HCT116 (cell line): ENCODE measurements around the gene RFX1. TPM values are rescaled to one million over a fixed set of nuclear protein-coding genes. Genes with fewer than 3 reads are reported as not detected.

Experiments
- ATAC-seq: fragments of 200-7000 bp; cut with Tn5 transposase; 2 replicates; pipeline ENCODE4 v1.9.1; 2020; ENCODE audit warnings: mild to moderate bottlenecking, moderate library complexity
- BruUV-seq: library from RNA; stranded (reverse); fragments of 400-500 nt; replicated peaks from 2 replicates; lab custom pipeline; 2021; lab: Mats Ljungman, UMichigan
- CTCF ChIA-PET: fragments of 300-600 bp; sonication (Branson Sonifier 250); formaldehyde crosslinking; loops from one replicate; lab custom pipeline; 2021; ENCODE audit warnings: antibody characterized with exemption; lab: Charles Lee
- POLR2A ChIA-PET: fragments of 300-600, 350-600 bp; sonication (Branson Sonifier 250); formaldehyde crosslinking; loops from one replicate; lab custom pipeline; 2021; ENCODE audit warnings: antibody characterized with exemption; lab: Charles Lee
- RAD21 ChIA-PET, 2 experiments: fragments of 300-600 bp; sonication (Branson Sonifier 250); formaldehyde crosslinking; loops; one replicate each; lab custom pipeline; 2023; ENCODE audit warnings: low total read pairs in 2 of 2; ENCODE audit not compliant: uncharacterized antibody in 2 of 2, unreplicated experiment in 2 of 2, low non-redundant PET in 1 of 2; lab: Charles Lee
- DNase-seq: peaks from one replicate; pipeline ENCODE4 v3.0.0-alpha.2; 2010; ENCODE audit warnings: low read depth, low spot score
- H2AFZ ChIP-seq: fragments of 200-600 bp; shearing (Covaris generic), sonication (generic); 2 replicates; pipeline ENCODE4 v1.6.1; 2017; ENCODE audit warnings: low read depth, mixed run types, mixed read lengths, antibody characterized with exemption, low read length; ENCODE audit not compliant: poor library complexity, severe bottlenecking
- H3K27ac ChIP-seq: 2 replicates; pipeline ENCODE4 v1.5.1; 2012; ENCODE audit warnings: low read depth, low read length
- H3K27me3 ChIP-seq: fragments of 200-600 bp; sonication (generic); 2 replicates; pipeline ENCODE4 v1.6.1; 2016; ENCODE audit warnings: mixed run types, low read length, mixed read lengths; ENCODE audit not compliant: insufficient read depth
- H3K36me3 ChIP-seq, 2 experiments: fragments of 200-500 bp in 1 of 2; fragments of 200-600 bp in 1 of 2; sonication (Bioruptor generic) in 1 of 2; sonication (generic) in 1 of 2; 2 replicates each; pipeline versions ENCODE4 v1.5.1 to v1.6.1; 2014 to 2016; ENCODE audit warnings: low read length in 2 of 2, inconsistent platforms in 1 of 2, mixed read lengths in 1 of 2, mixed run types in 1 of 2; ENCODE audit not compliant: insufficient read depth in 2 of 2, control insufficient read depth in 1 of 2
- H3K4me1 ChIP-seq, 2 experiments: fragments of 200-600 bp in 1 of 2; sonication (generic) in 1 of 2; 2 replicates each; pipeline versions ENCODE4 v1.5.1 to v1.6.1; 2012 to 2017; ENCODE audit warnings: low read length in 2 of 2, inconsistent platforms in 1 of 2, mild to moderate bottlenecking in 1 of 2, mixed read lengths in 1 of 2, mixed run types in 1 of 2, moderate library complexity in 1 of 2; ENCODE audit not compliant: insufficient read depth in 2 of 2, control insufficient read depth in 1 of 2
- H3K4me2 ChIP-seq: fragments of 200-600 bp; sonication (generic); 2 replicates; pipeline ENCODE4 v1.6.1; 2017; ENCODE audit warnings: mixed run types, low read length, mixed read lengths
- H3K4me3 ChIP-seq, 2 experiments: fragments of 200-600 bp in 1 of 2; sonication (generic) in 1 of 2; replicated peaks in 1 of 2; 2 replicates each; pipeline ENCODE4 v1.5.1; 2011 to 2016; ENCODE audit warnings: low read length in 2 of 2, control low read depth in 1 of 2, low read depth in 1 of 2, mild to moderate bottlenecking in 1 of 2, mixed read lengths in 1 of 2, mixed run types in 1 of 2
- H3K79me2 ChIP-seq: fragments of 200-600 bp; sonication (generic); 2 replicates; pipeline ENCODE4 v1.6.1; 2017; ENCODE audit warnings: mild to moderate bottlenecking, mixed run types, low read length, moderate library complexity, mixed read lengths; ENCODE audit not compliant: insufficient read depth
- H3K9ac ChIP-seq: fragments of 200-600 bp; sonication (generic); 2 replicates; pipeline ENCODE4 v1.6.1; 2016; ENCODE audit warnings: low read length, mixed read lengths
- H3K9me2 ChIP-seq: fragments of 200-600 bp; sonication (generic), shearing (Covaris generic); 2 replicates; pipeline ENCODE4 v1.6.1; 2017; ENCODE audit warnings: mixed run types, mild to moderate bottlenecking, moderate library complexity; ENCODE audit not compliant: insufficient read depth
- H3K9me3 ChIP-seq, 2 experiments: fragments of 200-500 bp in 1 of 2; fragments of 200-600 bp in 1 of 2; sonication (Bioruptor generic) in 1 of 2; sonication (generic) in 1 of 2; 2 replicates each; pipeline ENCODE4 v1.6.1; 2014 to 2017; ENCODE audit warnings: low read length in 2 of 2, mixed read lengths in 2 of 2, inconsistent platforms in 1 of 2, low read depth in 1 of 2, mild to moderate bottlenecking in 1 of 2, mixed run types in 1 of 2, moderate library complexity in 1 of 2; ENCODE audit not compliant: control insufficient read depth in 1 of 2, insufficient read depth in 1 of 2
- H4K20me1 ChIP-seq: fragments of 200-600 bp; sonication (generic), shearing (Covaris generic); 2 replicates; pipeline ENCODE4 v1.6.1; 2017; ENCODE audit warnings: mixed run types, mild to moderate bottlenecking, moderate library complexity; ENCODE audit not compliant: insufficient read depth
- CBX3 ChIP-seq: IDR thresholded peaks from 2 replicates; pipeline ENCODE4 v1.6.1; 2012; ENCODE audit warnings: low read depth
- CEBPB ChIP-seq: IDR thresholded peaks from 2 replicates; pipeline ENCODE4 v1.6.1; 2012; ENCODE audit warnings: low read depth
- EGR1 ChIP-seq: IDR thresholded peaks from 2 replicates; pipeline ENCODE4 v1.6.1; 2012; ENCODE audit warnings: low read depth
- EZH2 ChIP-seq: fragments of 200-600 bp; sonication (generic); IDR thresholded peaks from 2 replicates; pipeline ENCODE4 v1.6.1; 2017; ENCODE audit warnings: antibody characterized with exemption, mixed run types
- EZH2phosphoT487 ChIP-seq: fragments of 200-600 bp; IDR thresholded peaks from 2 replicates; pipeline ENCODE4 v1.6.1; 2018; ENCODE audit warnings: antibody characterized with exemption, borderline replicate concordance
- FOSL1 ChIP-seq: IDR thresholded peaks from 2 replicates; pipeline ENCODE4 v1.6.1; 2012; ENCODE audit warnings: low read depth
- JUND ChIP-seq: IDR thresholded peaks from 2 replicates; pipeline ENCODE4 v1.6.1; 2012
- POLR2A ChIP-seq: IDR thresholded peaks from 2 replicates; pipeline ENCODE4 v1.7.0; 2011; ENCODE audit warnings: borderline replicate concordance; ENCODE audit not compliant: insufficient read depth, insufficient read length; ENCODE audit errors: extremely low read depth
- REST ChIP-seq: IDR thresholded peaks from 2 replicates; pipeline ENCODE4 v1.6.1; 2012; ENCODE audit warnings: low read depth
- SIN3A ChIP-seq: IDR thresholded peaks from 2 replicates; pipeline ENCODE4 v1.6.1; 2012; ENCODE audit warnings: low read depth
- SP1 ChIP-seq: IDR thresholded peaks from 2 replicates; pipeline ENCODE4 v1.6.1; 2012; ENCODE audit warnings: low read depth
- SRF ChIP-seq: IDR thresholded peaks from 2 replicates; pipeline ENCODE4 v1.6.1; 2012; ENCODE audit warnings: low read depth
- TCF7L2 ChIP-seq: IDR thresholded peaks from 2 replicates; pipeline ENCODE4 v1.7.0; 2011; ENCODE audit warnings: borderline replicate concordance, inconsistent platforms; ENCODE audit not compliant: insufficient read depth, insufficient read length; ENCODE audit errors: extremely low read depth
- YY1 ChIP-seq: IDR thresholded peaks from 2 replicates; pipeline ENCODE4 v1.6.1; 2011; ENCODE audit warnings: low read length, low read depth, moderate library complexity, mild to moderate bottlenecking; ENCODE audit not compliant: insufficient replicate concordance; ENCODE audit errors: extremely low read depth
- ZBTB33 ChIP-seq: IDR thresholded peaks from 2 replicates; pipeline ENCODE4 v1.6.1; 2011; ENCODE audit warnings: mild to moderate bottlenecking, low read length, moderate library complexity; ENCODE audit not compliant: insufficient replicate concordance; ENCODE audit errors: extremely low read depth
- ZNF274 ChIP-seq: fragments of 200-500 bp; sonication (Bioruptor generic); IDR thresholded peaks from 2 replicates; pipeline ENCODE4 v1.6.1; 2014; ENCODE audit warnings: mild to moderate bottlenecking, low read depth, low read length, inconsistent platforms
- intact Hi-C: fragments of 100-400 bp; cut with micrococcal nuclease; formaldehyde crosslinking; loops from 2 replicates; pipeline ENCODE4 v1.10.0; 2022
- total RNA-seq: library from RNA; stranded (reverse); gene quantifications from one replicate; pipeline ENCODE4 v1.2.1, GENCODE V29; 2021; ENCODE audit not compliant: unreplicated experiment

The RFX1 gene
- total RNA-seq, 1 experiment from 2014 or later, result 16.3 TPM

- Histone ChIP-seq H3K4me2 (no peak overlapping the region), H3K27me3 (no peaks in the 10 kb centered on the region), H3K27ac (no peak overlapping the region), H3K36me3 (peaks cover 10 to 33% of the 10 kb centered on the region in 2 experiments), H3K9me2 (no peaks in the 10 kb centered on the region), H2AFZ (no peak overlapping the region), H4K20me1 (no peaks in the 10 kb centered on the region), H3K4me1 (no peaks in the 10 kb centered on the region), H3K79me2 (no peaks in the 10 kb centered on the region), H3K4me3 (no peak overlapping the region), H3K9ac (no peak overlapping the region), H3K9me3 (peaks cover 0 to 6% of the 10 kb centered on the region in 2 experiments; a peak in 1 of 4 replicates)
- POLR2A ChIA-PET, result no interaction called here
- CTCF ChIA-PET, result no interaction called here
- TF ChIP-seq CBX3 (peak; percentile 32; the same call in 1 of the 2 replicates), SP1 (peak; percentile 64), YY1 (peak; percentile 26), EZH2phosphoT487 (no peak), POLR2A (no peak)
- DNase-seq (peak; percentile 39), ATAC-seq (peak; percentile 91)
- intact Hi-C loops, result no loop called here
- RAD21 ChIA-PET, result no interaction called here
- BruUV-seq, result no TSS peak
These were observed 85.0 kb downstream of the RFX1 start for GRCh38 chr19:13920940-13921747.

- BruUV-seq, result no TSS peak
- no peak overlapping the region for H3K4me2 ChIP-seq
- no peaks in the 10 kb centered on the region for H3K27me3 ChIP-seq
- H4K20me1 ChIP-seq, result no peaks in the 10 kb centered on the region
- H3K27ac ChIP-seq, result no peak overlapping the region
- H3K4me3 ChIP-seq, result no peak overlapping the region
- POLR2A ChIA-PET, result no interaction called here
- no peaks in the 10 kb centered on the region for H3K9me2 ChIP-seq
- ATAC-seq (no peak), DNase-seq (no peak)
- H2AFZ ChIP-seq, result no peak overlapping the region
- RAD21 ChIA-PET, result no interaction called here
- CTCF ChIA-PET, result no interaction called here
- H3K36me3 ChIP-seq, result peaks cover 10 to 33% of the 10 kb centered on the region in 2 experiments
- no peaks in the 10 kb centered on the region for H3K4me1 ChIP-seq
- TF ChIP-seq SRF (no peak), EGR1 (no peak), ZBTB33 (no peak), FOSL1 (no peak), YY1 (no peak), CEBPB (no peak), ZNF274 (no peak), SIN3A (no peak), JUND (no peak), TCF7L2 (no peak), EZH2 (no peak), REST (no peak)
- intact Hi-C loops, result no loop called here
- H3K9me3 ChIP-seq, result peaks cover 0 to 6% of the 10 kb centered on the region in 2 experiments; a peak in 1 of 4 replicates
- H3K9ac ChIP-seq, result no peak overlapping the region
- no peaks in the 10 kb centered on the region for H3K79me2 ChIP-seq
These were observed 85.6 kb downstream of the RFX1 start for GRCh38 chr19:13920524-13920923.
